Trophoblast cell (in vitro differentiated cells and primary cell): ENCODE results near the gene CASP7.

Source experiments
- DNase-seq, 2 donors: peaks; one replicate each; pipeline ENCODE4 v3.0.0-alpha.2; 2016
- H2AFZ ChIP-seq: 2 replicates; pipeline ENCODE4 v1.6.1; 2013; ENCODE audit warnings: low read length, moderate library complexity, mild to moderate bottlenecking; ENCODE audit not compliant: insufficient read depth, poor library complexity
- H2AK5ac ChIP-seq: 2 replicates; pipeline ENCODE4 v1.6.1; 2013; ENCODE audit warnings: mild to moderate bottlenecking, low read length
- H2BK120ac ChIP-seq: 2 replicates; pipeline ENCODE4 v1.6.1; 2013; ENCODE audit warnings: low read length, mild to moderate bottlenecking, moderate library complexity; ENCODE audit not compliant: insufficient read depth, poor library complexity
- H2BK12ac ChIP-seq: 2 replicates; pipeline ENCODE4 v1.6.1; 2013; ENCODE audit warnings: mild to moderate bottlenecking, low read length, moderate library complexity
- H2BK5ac ChIP-seq: 2 replicates; pipeline ENCODE4 v1.6.1; 2013; ENCODE audit warnings: low read length, low read depth, moderate library complexity, mild to moderate bottlenecking; ENCODE audit not compliant: poor library complexity
- H3K14ac ChIP-seq: 2 replicates; pipeline ENCODE4 v1.6.1; 2013; ENCODE audit warnings: mild to moderate bottlenecking, low read length
- H3K18ac ChIP-seq: 2 replicates; pipeline ENCODE4 v1.6.1; 2013; ENCODE audit warnings: mild to moderate bottlenecking, low read length
- H3K23ac ChIP-seq: 2 replicates; pipeline ENCODE4 v1.6.1; 2013; ENCODE audit warnings: low read length
- H3K27ac ChIP-seq: 2 replicates; pipeline ENCODE4 v1.5.1; 2013; ENCODE audit warnings: low read depth, mild to moderate bottlenecking, inconsistent platforms, low read length, moderate library complexity
- H3K27me3 ChIP-seq: 2 replicates; pipeline ENCODE4 v1.6.1; 2013; ENCODE audit warnings: inconsistent platforms, mild to moderate bottlenecking, low read length, moderate library complexity; ENCODE audit not compliant: insufficient read depth
- H3K36me3 ChIP-seq, 2 experiments: 1 replicate in 1 of 2; 2 replicates in 1 of 2; pipeline ENCODE4 v1.6.1; 2013; ENCODE audit warnings: low read length in 2 of 2, mild to moderate bottlenecking in 2 of 2, moderate library complexity in 1 of 2; ENCODE audit not compliant: insufficient read depth in 2 of 2, control insufficient read depth in 1 of 2
- H3K4ac ChIP-seq: 2 replicates; pipeline ENCODE4 v1.6.1; 2013; ENCODE audit warnings: low read depth, mild to moderate bottlenecking, low read length, moderate library complexity
- H3K4me1 ChIP-seq, 2 experiments: 1 replicate in 1 of 2; 2 replicates in 1 of 2; pipeline ENCODE4 v1.6.1; 2013; ENCODE audit warnings: low read length in 2 of 2, mild to moderate bottlenecking in 2 of 2, moderate library complexity in 1 of 2; ENCODE audit not compliant: insufficient read depth in 2 of 2, control insufficient read depth in 1 of 2
- H3K4me2 ChIP-seq: 2 replicates; pipeline ENCODE4 v1.6.1; 2013; ENCODE audit warnings: inconsistent platforms, mild to moderate bottlenecking, low read length, moderate library complexity
- H3K4me3 ChIP-seq: 2 replicates; pipeline ENCODE4 v1.5.1; 2013; ENCODE audit warnings: mild to moderate bottlenecking, low read depth, low read length, inconsistent platforms
- H3K79me1 ChIP-seq: one replicate; pipeline ENCODE4 v1.6.1; 2013; ENCODE audit warnings: low read length
- H3K79me2 ChIP-seq: 2 replicates; pipeline ENCODE4 v1.6.1; 2013; ENCODE audit warnings: low read length, mild to moderate bottlenecking; ENCODE audit not compliant: control insufficient read depth, insufficient read depth, poor library complexity
- H3K9ac ChIP-seq: 2 replicates; pipeline ENCODE4 v1.6.1; 2013; ENCODE audit warnings: mild to moderate bottlenecking, low read length
- H3K9me3 ChIP-seq: 2 replicates; pipeline ENCODE4 v1.6.1; 2013; ENCODE audit warnings: low read depth, mild to moderate bottlenecking, control low read depth, inconsistent platforms, low read length; ENCODE audit not compliant: insufficient read depth
- H4K12ac ChIP-seq: 2 replicates; pipeline ENCODE4 v1.6.1; 2013; ENCODE audit warnings: low read depth, mild to moderate bottlenecking, low read length, moderate library complexity
- H4K8ac ChIP-seq: 2 replicates; pipeline ENCODE4 v1.6.1; 2013; ENCODE audit warnings: low read depth, mild to moderate bottlenecking, low read length, moderate library complexity
- H4K91ac ChIP-seq: one replicate; pipeline ENCODE4 v1.6.1; 2013; ENCODE audit warnings: low read depth, mild to moderate bottlenecking, low read length, moderate library complexity
- WGBS: extraction: QIAGEN DNeasy Blood & Tissue Kit; methylation state at CpG from one replicate; pipeline ENCODE4 v1.1.7; 2013; ENCODE audit warnings: missing lambda C conversion rate; ENCODE audit not compliant: insufficient read length, insufficient coverage; ENCODE audit errors: extremely low coverage; 5-methylcytosine and 5-hydroxymethylcytosine counted together

CASP7 gene

GRCh38 chr10:113739031-113739430, 59.3 kb downstream of the CASP7 start:
- Histone ChIP-seq H3K18ac (no peak overlapping the region), H3K4ac (no peak overlapping the region), H2AFZ (no peak overlapping the region), H3K27ac (no peak overlapping the region), H3K4me1 (no peaks in the 10 kb centered on the region), H3K36me3 (no peaks in the 10 kb centered on the region), H3K23ac (no peak overlapping the region), H3K9me3 (no peaks in the 10 kb centered on the region), H3K4me3 (no peak overlapping the region), H2BK120ac (no peak overlapping the region), H2BK12ac (no peak overlapping the region), H2AK5ac (no peak overlapping the region), H3K9ac (no peak overlapping the region), H3K4me2 (no peak overlapping the region), H3K27me3 (no peaks in the 10 kb centered on the region), H4K12ac (no peak overlapping the region), H3K14ac (no peak overlapping the region), H2BK5ac (no peak overlapping the region), H4K8ac (no peak overlapping the region), H3K79me2 (no peaks in the 10 kb centered on the region), H4K91ac (no peak overlapping the region), H3K79me1 (no peaks in the 10 kb centered on the region)
- no CpG with 5 or more reads among the region's 4 CpGs for WGBS
- no peak for DNase-seq

- no peak overlapping the region for H4K8ac ChIP-seq
These were observed 59.9 kb downstream of the CASP7 start for GRCh38 chr10:113739577-113739976.

GRCh38 chr10:113740850-113741249, 61.1 kb downstream of the CASP7 start:
- no CpG with 5 or more reads among the region's 3 CpGs for WGBS
- Histone ChIP-seq H3K27ac (no peak overlapping the region), H3K79me2 (no peaks in the 10 kb centered on the region), H3K9me3 (no peaks in the 10 kb centered on the region), H3K18ac (no peak overlapping the region), H3K14ac (no peak overlapping the region), H3K9ac (no peak overlapping the region), H3K4me3 (no peak overlapping the region), H2BK120ac (no peak overlapping the region), H4K12ac (no peak overlapping the region), H2BK5ac (no peak overlapping the region), H3K4me2 (no peak overlapping the region), H3K27me3 (no peaks in the 10 kb centered on the region), H2AK5ac (no peak overlapping the region), H4K91ac (no peak overlapping the region), H4K8ac (no peak overlapping the region), H3K79me1 (no peaks in the 10 kb centered on the region), H3K36me3 (no peaks in the 10 kb centered on the region), H3K23ac (no peak overlapping the region), H3K4ac (no peak overlapping the region), H3K4me1 (no peaks in the 10 kb centered on the region), H2AFZ (no peak overlapping the region), H2BK12ac (no peak overlapping the region)
- DNase-seq = no peak

More at GRCh38 chr10:113739577-113739976, 59.9 kb downstream of the CASP7 start:
- Histone ChIP-seq H2BK5ac (no peak overlapping the region), H3K23ac (no peak overlapping the region), H3K4ac (no peak overlapping the region), H3K27ac (no peak overlapping the region), H3K4me2 (no peak overlapping the region), H3K4me3 (no peak overlapping the region), H4K91ac (no peak overlapping the region), H2AK5ac (no peak overlapping the region), H4K12ac (no peak overlapping the region), H3K9ac (no peak overlapping the region), H2BK120ac (no peak overlapping the region), H3K4me1 (no peaks in the 10 kb centered on the region), H3K14ac (no peak overlapping the region), H3K79me1 (no peaks in the 10 kb centered on the region), H3K27me3 (no peaks in the 10 kb centered on the region), H2BK12ac (no peak overlapping the region), H3K9me3 (no peaks in the 10 kb centered on the region), H3K18ac (no peak overlapping the region), H3K36me3 (no peaks in the 10 kb centered on the region), H3K79me2 (no peaks in the 10 kb centered on the region), H2AFZ (no peak overlapping the region)
- no peak for DNase-seq
- WGBS = no CpG with 5 or more reads among the region's 3 CpGs

- Histone ChIP-seq H3K14ac (no peak overlapping the region), H2AK5ac (no peak overlapping the region)
- no CpG with 5 or more reads among the region's 2 CpGs for WGBS
These were observed 62.8 kb downstream of the CASP7 start for GRCh38 chr10:113742466-113742865.

More at GRCh38 chr10:113742466-113742865, 62.8 kb downstream of the CASP7 start:
- Histone ChIP-seq H3K4me1 (peaks cover 0 to 2% of the 10 kb centered on the region in 2 experiments), H3K79me2 (no peaks in the 10 kb centered on the region), H3K4me2 (no peak overlapping the region), H3K4ac (no peak overlapping the region), H3K9me3 (no peaks in the 10 kb centered on the region), H3K36me3 (no peaks in the 10 kb centered on the region), H3K18ac (no peak overlapping the region), H4K12ac (no peak overlapping the region), H2BK5ac (no peak overlapping the region), H2BK12ac (no peak overlapping the region), H4K91ac (no peak overlapping the region), H3K4me3 (no peak overlapping the region), H3K9ac (no peak overlapping the region), H2BK120ac (no peak overlapping the region), H3K27ac (no peak overlapping the region), H4K8ac (no peak overlapping the region), H3K79me1 (no peaks in the 10 kb centered on the region), H2AFZ (no peak overlapping the region), H3K27me3 (no peaks in the 10 kb centered on the region), H3K23ac (no peak overlapping the region)
- DNase-seq = peak in 1 of 2 donors; percentile 38
